ENCODE measurements around the gene SASH1. TPM values are rescaled to one million over a fixed set of nuclear protein-coding genes. Genes with fewer than 3 reads are reported as not detected.

Gene SASH1
- total and polyA plus RNA-seq, 9 of the 15 experiments (the other 6 are each of a cell fraction or from before 2014, with no cell fraction given) = 0.35 to 3.5 (median 1.6) TPM

DNA sequence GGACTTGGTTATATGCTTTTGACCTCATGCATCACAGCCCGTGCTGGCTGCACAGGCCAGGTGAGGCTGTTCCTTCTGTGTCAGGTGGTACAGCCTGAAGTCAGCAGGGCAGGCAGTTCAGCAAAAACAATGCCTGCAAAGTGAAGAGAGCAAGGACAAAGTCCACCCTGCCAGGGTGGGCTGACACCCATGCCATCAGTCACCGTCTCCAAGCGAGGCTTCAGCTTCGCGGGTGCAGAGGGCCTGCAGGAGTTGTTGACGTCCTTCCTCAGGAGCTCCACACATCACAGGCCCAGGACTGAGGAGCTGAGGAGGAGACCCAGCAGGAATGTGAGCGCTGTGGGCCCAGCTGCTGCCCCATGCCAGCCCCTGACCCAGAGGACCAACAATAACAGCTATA, 111.3 kb downstream of the SASH1 start:
- 4% methylated on average over 7 of the region's 7 CpGs for WGBS (ENCODE audit: insufficient coverage, low coverage, missing lambda C conversion rate)
- no peaks in the 10 kb centered on the region for H3K36me3 ChIP-seq (ENCODE audit: control insufficient read depth, insufficient read depth, low read length)
- intact Hi-C loops (cut with micrococcal nuclease) = no loop called here
- ATAC-seq (no peak), DNase-seq (ENCODE audit: extremely low read depth in 1 of 4, low spot score in 3 of 4) (no peak), FAIRE-seq (no peak)
- no peaks in the 10 kb centered on the region; the same call in 1 of the 2 replicates for H4K20me1 ChIP-seq (replicated peaks; ENCODE audit: control insufficient read depth, insufficient read depth, low read length)
- no peaks in the 10 kb centered on the region for H3K9me1 ChIP-seq (ENCODE audit: control insufficient read depth, insufficient read depth, low read length)
- in situ Hi-C loops (cut with MboI) = no loop called here
- no peak overlapping the region for H3K9ac ChIP-seq (ENCODE audit: insufficient read depth in 1 of 2, low read depth in 2 of 2, low read length in 2 of 2)
- ChIA-PET POLR2A (interaction anchor here (0.6 to 0.8 kb wide), 3 partner anchors 14 to 190 kb away, joined by 3 read pairs; no protein-coding TSS in a partner anchor), CTCF (ENCODE audit: low intra/inter-chr PET ratio) (no interaction called here)
- no peaks in the 10 kb centered on the region for H3K9me3 ChIP-seq (replicated peaks; ENCODE audit: control insufficient read depth, insufficient read depth, low read depth, low read length)
- no peak overlapping the region for H2AFZ ChIP-seq (ENCODE audit: low read depth, low read length)
- H3K4me2 ChIP-seq (ENCODE audit: insufficient read depth, low read length) = no peak overlapping the region
- no peak for TF ChIP-seq ZNF165 (CRISPR knock-in tag; IDR thresholded peaks at IDR 0.05; ENCODE audit: borderline replicate concordance)
- no peak for TF ChIP-seq ZNF140 (CRISPR knock-in tag; IDR thresholded peaks at IDR 0.05)
- no peak for TF ChIP-seq TGIF2 (CRISPR knock-in tag; IDR thresholded peaks at IDR 0.05)
- peaks cover 29 to 44% of the 10 kb centered on the region in 2 experiments; a peak in 4 of 5 replicates for H3K27me3 ChIP-seq (ENCODE audit: control insufficient read depth in 2 of 2, insufficient read depth in 2 of 2, low read length in 2 of 2)
- no peak overlapping the region for H3K4me3 ChIP-seq
- peaks cover 0 to 4% of the 10 kb centered on the region in 2 experiments; a peak in 1 of 5 replicates for H3K4me1 ChIP-seq (replicated peaks in 1 of 2; ENCODE audit: control insufficient read depth in 2 of 2, insufficient read depth in 2 of 2, low read length in 2 of 2)
- H3K79me2 ChIP-seq (ENCODE audit: control insufficient read depth, insufficient read depth, low read length) = no peaks in the 10 kb centered on the region
- H3K27ac ChIP-seq (ENCODE audit: extremely low read depth, low read depth, low read length) = no peak overlapping the region
- BruUV-seq (replicated peaks) = no TSS peak

- no peaks in the 10 kb centered on the region for H3K36me3 ChIP-seq (ENCODE audit: control insufficient read depth, insufficient read depth, low read length)
- H3K9ac ChIP-seq (ENCODE audit: insufficient read depth in 1 of 2, low read depth in 2 of 2, low read length in 2 of 2) = no peak overlapping the region
- in situ Hi-C loops (cut with MboI) = no loop called here
- no peak for DNase-seq (ENCODE audit: extremely low read depth in 1 of 4, low spot score in 3 of 4)
- no TSS peak for BruUV-seq (replicated peaks)
- no peak overlapping the region for H3K4me3 ChIP-seq
- H3K79me2 ChIP-seq (ENCODE audit: control insufficient read depth, insufficient read depth, low read length) = no peaks in the 10 kb centered on the region
- ChIA-PET CTCF (ENCODE audit: low intra/inter-chr PET ratio) (no interaction called here), POLR2A (interaction anchor here (0.9 kb wide), 1 partner anchor 14 kb away, joined by 4 read pairs; no protein-coding TSS in a partner anchor)
- no peak for ATAC-seq
- no peaks in the 10 kb centered on the region; the same call in 1 of the 2 replicates for H4K20me1 ChIP-seq (replicated peaks; ENCODE audit: control insufficient read depth, insufficient read depth, low read length)
- intact Hi-C loops (cut with micrococcal nuclease) = no loop called here
- FAIRE-seq = no peak
- no peak overlapping the region for H3K4me2 ChIP-seq (ENCODE audit: insufficient read depth, low read length)
- no peaks in the 10 kb centered on the region for H3K9me3 ChIP-seq (replicated peaks; ENCODE audit: control insufficient read depth, insufficient read depth, low read depth, low read length)
- no peak overlapping the region for H2AFZ ChIP-seq (ENCODE audit: low read depth, low read length)
- H3K4me1 ChIP-seq (replicated peaks in 1 of 2; ENCODE audit: control insufficient read depth in 2 of 2, insufficient read depth in 2 of 2, low read length in 2 of 2) = peaks cover 0 to 4% of the 10 kb centered on the region in 2 experiments; a peak in 1 of 5 replicates
- peaks cover 29 to 44% of the 10 kb centered on the region in 2 experiments; a peak in 4 of 5 replicates for H3K27me3 ChIP-seq (ENCODE audit: control insufficient read depth in 2 of 2, insufficient read depth in 2 of 2, low read length in 2 of 2)
- 0% methylated on average over 10 of the region's 10 CpGs for WGBS (ENCODE audit: insufficient coverage, low coverage, missing lambda C conversion rate)
- H3K9me1 ChIP-seq (ENCODE audit: control insufficient read depth, insufficient read depth, low read length) = no peaks in the 10 kb centered on the region
- H3K27ac ChIP-seq (ENCODE audit: extremely low read depth, low read depth, low read length) = no peak overlapping the region
- TF ChIP-seq CBX5 (IDR thresholded peaks at IDR 0.05; ENCODE audit: borderline replicate concordance, low read depth) (no peak), RBM34 (IDR thresholded peaks at IDR 0.05; ENCODE audit: borderline replicate concordance, insufficient read depth, low read length) (no peak), ILF3 (IDR thresholded peaks at IDR 0.05; ENCODE audit: borderline replicate concordance) (no peak), MYC (IDR thresholded peaks at IDR 0.05; ENCODE audit: low read depth, low read length) (no peak), MYC (CRISPR knock-in tag; IDR thresholded peaks at IDR 0.05; ENCODE audit: borderline replicate concordance, low read depth) (no peak), ZNF280A (IDR thresholded peaks at IDR 0.05; ENCODE audit: low read depth, partially characterized antibody) (no peak), ZKSCAN3 (CRISPR knock-in tag; IDR thresholded peaks at IDR 0.05) (no peak), MTA2 (IDR thresholded peaks at IDR 0.05; ENCODE audit: low read depth) (no peak), DEAF1 (CRISPR knock-in tag; IDR thresholded peaks at IDR 0.05) (no peak), CAMTA2 (CRISPR knock-in tag; conservative IDR thresholded peaks at IDR 0.05) (no peak), KLF13 (tag; IDR thresholded peaks at IDR 0.05; ENCODE audit: borderline replicate concordance, low read depth) (no peak)
Measured at GRCh38 chr6:148455225-148455624, 112.6 kb downstream of the SASH1 start.
